K562 (cell line): ENCODE data around the gene TMTC3. TPM values are rescaled to one million over a fixed set of nuclear protein-coding genes. Genes with fewer than 3 reads are reported as not detected.

Source experiments
- ATAC-seq: fragments of 200-7000 bp; cut with Tn5 transposase; 3 replicates; pipeline ENCODE4 v1.9.1; 2020; ENCODE audit warnings: moderate library complexity
- BruUV-seq: library from RNA; stranded (reverse); fragments of 400-500 nt; replicated peaks from 2 replicates; lab custom pipeline; 2021; lab: Mats Ljungman, UMichigan
- CTCF ChIA-PET: fragments of 300-600 bp; formaldehyde crosslinking; extraction: SDS; loops from one replicate; lab custom pipeline; 2021; ENCODE audit warnings: low intra/inter-chr PET ratio; lab: Yijun Ruan, JAX
- POLR2A ChIA-PET: fragments of 300-600, 350-650 bp; sonication (Branson Sonifier 250); formaldehyde crosslinking; extraction: SDS; loops from one replicate; lab custom pipeline; 2021; ENCODE audit warnings: antibody characterized with exemption, inconsistent platforms; lab: Yijun Ruan, JAX
- DNase-seq, 4 experiments: peaks; one replicate each; pipeline versions ENCODE4 v3.0.0 to v3.0.0-alpha.2; 2011 to 2018; ENCODE audit warnings: low spot score in 3 of 4, mixed read lengths in 3 of 4; ENCODE audit errors: extremely low read depth in 1 of 4
- FAIRE-seq: peaks from 2 replicates; lab custom pipeline; 2011; peaks lifted over from hg19 to GRCh38; lab: Jason Lieb, UNC
- H2AFZ ChIP-seq: 2 replicates; pipeline ENCODE4 v1.6.0; 2011; ENCODE audit warnings: low read depth, low read length, control low read depth, inconsistent platforms
- H3K27ac ChIP-seq: fragments of 200-600 bp; 3 replicates; pipeline ENCODE4 v1.8.0; 2011; ENCODE audit warnings: low read depth, mild to moderate bottlenecking, control low read depth, inconsistent platforms, low read length, moderate library complexity, mixed read lengths; ENCODE audit errors: extremely low read depth
- H3K27me3 ChIP-seq, 2 experiments: fragments of 300-600 bp in 1 of 2; 2 replicates in 1 of 2; 3 replicates in 1 of 2; pipeline versions ENCODE4 v1.6.0 to v1.8.0; 2011; ENCODE audit warnings: inconsistent platforms in 2 of 2, low read length in 2 of 2, mild to moderate bottlenecking in 1 of 2, mixed read lengths in 1 of 2, moderate library complexity in 1 of 2; ENCODE audit not compliant: control insufficient read depth in 2 of 2, insufficient read depth in 2 of 2
- H3K36me3 ChIP-seq: fragments of 300-600 bp; 3 replicates; pipeline ENCODE4 v1.8.0; 2011; ENCODE audit warnings: mild to moderate bottlenecking, low read length, inconsistent platforms; ENCODE audit not compliant: control insufficient read depth, insufficient read depth
- H3K4me1 ChIP-seq, 2 experiments: fragments of 200-600 bp in 1 of 2; replicated peaks in 1 of 2; 2 replicates in 1 of 2; 3 replicates in 1 of 2; pipeline versions ENCODE4 v1.5.1 to v1.8.0; 2011; ENCODE audit warnings: inconsistent platforms in 2 of 2, low read length in 2 of 2, mild to moderate bottlenecking in 1 of 2, mixed read lengths in 1 of 2, moderate library complexity in 1 of 2; ENCODE audit not compliant: control insufficient read depth in 2 of 2, insufficient read depth in 2 of 2
- H3K4me2 ChIP-seq: 2 replicates; pipeline ENCODE4 v1.6.1; 2011; ENCODE audit warnings: low read length, control low read depth, inconsistent platforms, mixed read lengths; ENCODE audit not compliant: insufficient read depth
- H3K4me3 ChIP-seq: fragments of 200-600 bp; sonication (generic), shearing (Covaris generic); 2 replicates; pipeline ENCODE4 v1.5.1; 2016; ENCODE audit warnings: control low read depth, inconsistent platforms
- H3K79me2 ChIP-seq: fragments of 200-600 bp; 3 replicates; pipeline ENCODE4 v1.8.0; 2011; ENCODE audit warnings: low read length, inconsistent platforms; ENCODE audit not compliant: control insufficient read depth, insufficient read depth
- H3K9ac ChIP-seq, 2 experiments: 2 replicates each; pipeline versions ENCODE4 v1.6.0 to v1.6.1; 2011; ENCODE audit warnings: low read depth in 2 of 2, low read length in 2 of 2, control low read depth in 1 of 2, inconsistent platforms in 1 of 2, mild to moderate bottlenecking in 1 of 2, mixed read lengths in 1 of 2; ENCODE audit not compliant: insufficient read depth in 1 of 2
- H3K9me1 ChIP-seq: one replicate; pipeline ENCODE4 v1.6.0; 2011; ENCODE audit warnings: inconsistent platforms, mild to moderate bottlenecking, low read length, moderate library complexity; ENCODE audit not compliant: control insufficient read depth, insufficient read depth
- H3K9me3 ChIP-seq: replicated peaks from 2 replicates; pipeline ENCODE4 v1.5.1; 2011; ENCODE audit warnings: low read depth, low read length, inconsistent platforms; ENCODE audit not compliant: control insufficient read depth, insufficient read depth
- H4K20me1 ChIP-seq: replicated peaks from 2 replicates; pipeline ENCODE4 v1.6.1; 2011; ENCODE audit warnings: low read length, inconsistent platforms, mixed read lengths; ENCODE audit not compliant: control insufficient read depth, insufficient read depth
- ARID2 ChIP-seq: fragments of 450-650 bp; IDR thresholded peaks from 2 replicates; pipeline ENCODE4 v1.6.1; 2017; ENCODE audit warnings: antibody characterized with exemption, mild to moderate bottlenecking
- CBX3 ChIP-seq, 2 experiments: IDR thresholded peaks; 1 replicate in 1 of 2; 2 replicates in 1 of 2; pipeline ENCODE4 v1.6.1; 2012; ENCODE audit warnings: inconsistent platforms in 2 of 2, low read length in 2 of 2, borderline replicate concordance in 1 of 2, control low read depth in 1 of 2
- DDX20 ChIP-seq: fragments of 450-650 bp; IDR thresholded peaks from 2 replicates; pipeline ENCODE4 v1.6.1; 2016; ENCODE audit warnings: missing genetic modification characterization, low read depth, mild to moderate bottlenecking, missing compliant biosample characterization, moderate library complexity
- GABPA ChIP-seq: fragments of 200-800 bp; sonication (Bioruptor generic); conservative IDR thresholded peaks from 2 replicates; pipeline ENCODE4 v1.6.1; 2016; ENCODE audit warnings: low read depth, missing genetic modification characterization, missing compliant biosample characterization
- MXI1 ChIP-seq: IDR thresholded peaks from 2 replicates; pipeline ENCODE4 v1.6.1; 2011; ENCODE audit warnings: low read depth, mild to moderate bottlenecking, improper control_type of control experiment, low read length
- RB1 ChIP-seq: fragments of 450-650 bp; IDR thresholded peaks from 2 replicates; pipeline ENCODE4 v1.6.1; 2017; ENCODE audit warnings: low read depth, mild to moderate bottlenecking
- SFPQ ChIP-seq: fragments of 200-400 bp; formaldehyde crosslinking; IDR thresholded peaks from 2 replicates; pipeline ENCODE4 v1.6.1; 2017; ENCODE audit warnings: mild to moderate bottlenecking, low read depth, low read length, moderate library complexity
- SPI1 ChIP-seq: IDR thresholded peaks from 2 replicates; pipeline ENCODE4 v1.6.1; 2011; ENCODE audit warnings: low read depth, low read length, control low read depth, borderline replicate concordance
- TBL1XR1 ChIP-seq, 2 experiments: IDR thresholded peaks; 2 replicates each; pipeline ENCODE4 v1.6.1; 2012; ENCODE audit warnings: improper control_type of control experiment in 2 of 2, low read length in 2 of 2, mild to moderate bottlenecking in 1 of 2
- TRIM25 ChIP-seq: fragments of 450-650 bp; IDR thresholded peaks from 2 replicates; pipeline ENCODE4 v1.7.0; 2016; ENCODE audit warnings: borderline replicate concordance
- ZKSCAN8 ChIP-seq: fragments of 200-800 bp; sonication (Bioruptor generic); IDR thresholded peaks from 2 replicates; pipeline ENCODE4 v1.6.1; 2016; ENCODE audit warnings: missing genetic modification characterization, missing compliant biosample characterization
- in situ Hi-C: fragments of 300-500 bp; cut with MboI; formaldehyde crosslinking; loops from 4 replicates; pipeline ENCODE4 v1.15.0; 2018; ENCODE audit warnings: inconsistent platforms, mixed read lengths
- intact Hi-C: fragments of 100-400 bp; cut with micrococcal nuclease; formaldehyde crosslinking; loops from 2 replicates; pipeline ENCODE4 v1.14.2; 2022
- polyA plus RNA-seq, 8 experiments: library from polyadenylated mRNA; depleted of rRNA in 4 of 8; stranded (reverse) in 5 of 8; unstranded in 3 of 8; fragments of >200 nt; fragmentation: Nextera tagmentation in 2 of 8; fragmentation: Illumina TruSeq in 1 of 8; extraction: Ambion mirVana in 2 of 8; extraction: Trizol in 1 of 8; gene quantifications; 2 replicates each; pipeline versions ENCODE4 v1.2.1 to v1.2.3, GENCODE V29; 2011 to 2014; ENCODE audit warnings: inconsistent platforms in 1 of 8, missing spikeins in 1 of 8
- total RNA-seq, 7 experiments: library from RNA; depleted of rRNA in 6 of 7; stranded (reverse); fragments of >200 nt in 6 of 7; fragmentation: Illumina TruSeq in 2 of 7; extraction: Trizol in 2 of 7; gene quantifications; 2 replicates each; pipeline versions ENCODE4 v1.2.1 to v1.2.3, GENCODE V29; 2011 to 2021; ENCODE audit warnings: low replicate concordance in 1 of 7

The TMTC3 gene
- total and polyA plus RNA-seq, 9 of the 15 experiments (the other 6 are each of a cell fraction or from before 2014, with no cell fraction given): 1.9 to 9.8 (median 4.7) TPM

- Histone ChIP-seq H3K27me3 (no peaks in the 10 kb centered on the region), H3K79me2 (no peaks in the 10 kb centered on the region), H3K9me3 (no peaks in the 10 kb centered on the region), H3K36me3 (no peaks in the 10 kb centered on the region), H3K27ac (no peak overlapping the region), H3K9ac (no peak overlapping the region)
- BruUV-seq: no TSS peak
- FAIRE-seq: no peak
- TF ChIP-seq DDX20 (tag) (no peak), GABPA (tag) (no peak), TBL1XR1 (IDR thresholded peaks at IDR 0.05; ENCODE audit: low read length in 2 of 2) (no peak), ARID2 (no peak), MXI1 (no peak), CBX3 (IDR thresholded peaks at IDR 0.05; ENCODE audit: borderline replicate concordance in 1 of 2, low read length in 2 of 2) (no peak), SFPQ (no peak), RB1 (no peak), ZKSCAN8 (CRISPR knock-in tag) (no peak), SPI1 (no peak), TRIM25 (no peak)
- TF ChIP-seq, all 486 proteins: peak for 0
- intact Hi-C loops: no loop called here
- CTCF ChIA-PET: no interaction called here
- H3K4me1 ChIP-seq: no peaks in the 10 kb centered on the region
- POLR2A ChIA-PET: no interaction called here
- H3K4me2 ChIP-seq: no peak overlapping the region
- H4K20me1 ChIP-seq: no peaks in the 10 kb centered on the region
- in situ Hi-C loops: no loop called here
- H3K9me1 ChIP-seq: no peaks in the 10 kb centered on the region
- DNase-seq (no peak), ATAC-seq (no peak)
- no peak overlapping the region for H3K4me3 ChIP-seq
- H2AFZ ChIP-seq: no peak overlapping the region
These were observed 77.8 kb downstream of the TMTC3 start for GRCh38 chr12:88219861-88220260.
